ENCODE data around the gene FANCB.

DNA sequence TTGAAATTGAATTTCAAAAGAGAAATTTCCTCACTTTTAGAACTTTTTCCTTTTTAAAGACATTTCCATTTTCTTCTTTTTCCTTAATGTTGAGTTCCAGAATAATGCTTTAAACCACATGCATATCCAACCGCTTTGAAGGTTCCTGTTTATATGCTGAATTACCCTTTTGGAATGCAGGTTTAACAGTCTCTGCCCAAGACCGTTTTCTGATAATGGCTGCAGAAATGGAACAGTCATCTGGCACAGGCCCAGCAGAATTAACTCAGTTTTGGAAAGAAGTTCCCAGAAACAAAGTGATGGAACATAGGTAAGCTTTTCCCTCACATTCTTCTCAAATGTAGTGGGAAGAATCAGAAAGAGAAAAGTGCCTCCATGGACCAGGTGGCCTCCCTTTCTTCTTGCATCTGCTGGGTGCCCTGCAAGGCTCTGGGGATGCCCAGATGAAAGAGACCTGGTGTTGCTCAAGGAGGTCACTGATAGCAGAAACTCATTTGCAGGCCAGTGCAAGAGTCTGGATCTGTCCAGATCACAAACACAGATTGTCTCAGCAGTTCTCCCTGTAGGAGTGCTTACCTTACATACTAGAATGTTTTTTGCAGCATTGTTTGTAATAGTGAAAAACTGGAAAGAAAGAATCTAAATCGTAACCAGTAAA, 43.3 kb upstream of the FANCB start:
- TF ChIP-seq, protein P1, sequence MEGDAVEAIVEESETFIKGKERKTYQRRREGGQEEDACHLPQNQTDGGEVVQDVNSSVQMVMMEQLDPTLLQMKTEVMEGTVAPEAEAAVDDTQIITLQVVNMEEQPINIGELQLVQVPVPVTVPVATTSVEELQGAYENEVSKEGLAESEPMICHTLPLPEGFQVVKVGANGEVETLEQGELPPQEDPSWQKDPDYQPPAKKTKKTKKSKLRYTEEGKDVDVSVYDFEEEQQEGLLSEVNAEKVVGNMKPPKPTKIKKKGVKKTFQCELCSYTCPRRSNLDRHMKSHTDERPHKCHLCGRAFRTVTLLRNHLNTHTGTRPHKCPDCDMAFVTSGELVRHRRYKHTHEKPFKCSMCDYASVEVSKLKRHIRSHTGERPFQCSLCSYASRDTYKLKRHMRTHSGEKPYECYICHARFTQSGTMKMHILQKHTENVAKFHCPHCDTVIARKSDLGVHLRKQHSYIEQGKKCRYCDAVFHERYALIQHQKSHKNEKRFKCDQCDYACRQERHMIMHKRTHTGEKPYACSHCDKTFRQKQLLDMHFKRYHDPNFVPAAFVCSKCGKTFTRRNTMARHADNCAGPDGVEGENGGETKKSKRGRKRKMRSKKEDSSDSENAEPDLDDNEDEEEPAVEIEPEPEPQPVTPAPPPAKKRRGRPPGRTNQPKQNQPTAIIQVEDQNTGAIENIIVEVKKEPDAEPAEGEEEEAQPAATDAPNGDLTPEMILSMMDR (IDR thresholded peaks at IDR 0.05; ENCODE audit: insufficient read depth, low read length, poor library complexity, severe bottlenecking): no peak
- TF ChIP-seq EZH2phosphoT487 (conservative IDR thresholded peaks at IDR 0.05; ENCODE audit: low read length): no peak

Measured in SU-DHL-6 (cell line).